HG03558 (cell line): ENCODE data around the gene SNRNP35.
"Not testable (repeated sequence)": the region's sequence is repeated elsewhere in the genome, so short reads cannot be mapped to it uniquely, and the experiment has no call there.

Source experiments
- ATAC-seq: cut with Tn5 transposase; IDR thresholded peaks from one replicate; pipeline ENCODE4 v1.9.1; 2021; ENCODE audit warnings: moderate number of reproducible peaks; ENCODE audit not compliant: unreplicated experiment; ENCODE audit errors: extremely low read depth

The SNRNP35 gene

GRCh38 chr12:123457980-123458779, at the start of gene SNRNP35:
SNRNP35 (plus strand) TSS chr12:123458139; CDS start chr12:123465541, 7,402 bp downstream.
- ATAC-seq = no peak

DNA sequence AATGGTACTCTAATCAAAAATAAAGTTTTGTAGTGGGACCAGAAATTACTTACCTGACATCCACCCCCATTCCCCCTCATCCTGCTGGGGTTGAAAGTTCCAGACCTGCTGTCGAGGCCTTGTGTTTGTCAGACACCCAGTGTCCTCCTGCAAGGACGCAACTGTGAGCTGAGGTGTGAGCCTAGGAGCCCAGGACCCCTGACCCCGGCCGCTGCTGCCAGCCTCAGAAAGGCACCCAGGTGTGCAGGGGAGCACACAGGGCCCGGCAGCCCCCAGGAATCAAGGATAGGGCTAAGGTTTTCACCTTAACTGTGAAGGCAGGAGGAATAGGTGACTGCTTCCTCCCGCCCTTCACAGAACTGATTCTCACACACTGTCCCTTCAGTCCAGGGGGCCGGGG, 49.3 kb upstream of the SNRNP35 start:
- ATAC-seq = not testable (repeated sequence)

GRCh38 chr12:123409284-123410040, 48.5 kb upstream of the SNRNP35 start:
- ATAC-seq = not testable (repeated sequence)

- no peak for ATAC-seq
Observed at GRCh38 chr12:123410041-123410412, 47.9 kb upstream of the SNRNP35 start.

DNA sequence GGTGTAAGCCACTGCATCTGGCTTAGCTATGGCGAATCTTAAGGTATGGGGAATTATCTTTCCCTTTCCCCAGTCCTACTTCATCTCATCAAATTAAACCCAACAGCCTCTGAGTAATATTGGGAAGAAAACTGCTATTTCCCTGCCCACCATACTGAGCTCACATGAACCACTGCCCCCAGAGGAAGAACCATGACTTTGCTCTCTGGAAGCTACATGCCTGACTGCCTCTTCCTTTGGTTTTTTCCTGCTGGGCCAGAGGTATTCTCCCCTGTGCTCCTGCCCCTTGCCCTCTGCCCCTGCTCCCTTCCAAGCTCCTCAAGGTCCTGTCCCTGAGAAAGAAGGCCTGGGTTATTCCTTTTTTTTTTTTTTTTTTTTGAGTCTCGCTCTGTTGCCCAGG, 36.6 kb upstream of the SNRNP35 start:
- ATAC-seq = no peak

DNA sequence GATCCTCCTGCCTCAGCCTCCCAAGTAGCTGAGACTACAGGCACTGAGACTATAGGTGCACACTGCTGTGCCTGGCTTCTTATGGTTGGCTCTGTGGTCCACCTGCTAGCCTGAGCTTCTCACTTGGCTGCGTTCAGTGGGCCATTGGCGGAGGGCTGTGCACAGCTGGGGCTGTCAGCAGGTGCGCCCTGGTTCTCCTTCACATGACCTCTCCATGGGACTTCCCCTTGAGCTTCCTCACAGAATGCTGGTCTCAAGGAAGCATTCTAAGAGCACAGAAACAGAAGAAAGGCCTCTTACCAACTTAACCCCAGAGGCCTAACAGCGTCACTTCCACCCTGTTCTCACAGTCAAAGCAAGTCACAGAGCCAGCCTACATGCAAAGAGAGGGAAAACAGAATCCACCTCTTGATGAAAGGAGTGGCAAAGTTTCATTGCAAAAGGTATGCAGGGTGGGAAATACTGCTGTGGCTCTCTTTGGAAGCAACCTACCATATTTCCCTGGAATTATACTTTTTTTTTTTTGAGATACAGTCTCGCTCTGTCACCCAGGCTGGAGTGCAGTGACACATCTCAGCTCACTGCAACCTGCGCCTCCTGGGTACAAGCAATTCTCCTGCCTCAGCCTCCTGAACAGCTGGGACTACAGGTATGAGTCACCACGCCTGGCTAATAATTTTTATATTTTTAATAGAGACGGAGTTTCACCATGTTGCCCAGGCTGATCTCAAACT, 30.7 kb upstream of the SNRNP35 start:
- ATAC-seq = peak; percentile 75

DNA sequence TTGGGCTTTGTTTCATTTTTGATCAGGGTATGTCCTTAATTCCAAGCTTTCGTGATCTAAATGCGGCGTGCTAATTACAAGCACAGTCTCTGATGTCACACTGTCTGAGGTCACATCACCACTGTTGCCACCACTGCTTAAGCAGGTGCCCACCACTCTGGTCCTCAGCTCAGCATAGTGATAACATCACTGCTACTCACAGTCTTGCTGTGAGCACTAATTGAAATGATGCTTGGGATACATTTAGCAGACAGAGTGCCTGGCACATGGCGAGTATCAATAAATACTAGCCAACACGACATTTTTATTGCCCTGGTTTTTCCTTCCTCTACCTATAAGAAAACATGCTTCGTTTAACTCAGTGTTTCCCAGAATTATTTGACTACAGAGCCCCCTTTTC, 29.3 kb upstream of the SNRNP35 start:
- ATAC-seq = no peak

GRCh38 chr12:123429101-123429500, 28.8 kb upstream of the SNRNP35 start:
- ATAC-seq = not testable (repeated sequence)

DNA sequence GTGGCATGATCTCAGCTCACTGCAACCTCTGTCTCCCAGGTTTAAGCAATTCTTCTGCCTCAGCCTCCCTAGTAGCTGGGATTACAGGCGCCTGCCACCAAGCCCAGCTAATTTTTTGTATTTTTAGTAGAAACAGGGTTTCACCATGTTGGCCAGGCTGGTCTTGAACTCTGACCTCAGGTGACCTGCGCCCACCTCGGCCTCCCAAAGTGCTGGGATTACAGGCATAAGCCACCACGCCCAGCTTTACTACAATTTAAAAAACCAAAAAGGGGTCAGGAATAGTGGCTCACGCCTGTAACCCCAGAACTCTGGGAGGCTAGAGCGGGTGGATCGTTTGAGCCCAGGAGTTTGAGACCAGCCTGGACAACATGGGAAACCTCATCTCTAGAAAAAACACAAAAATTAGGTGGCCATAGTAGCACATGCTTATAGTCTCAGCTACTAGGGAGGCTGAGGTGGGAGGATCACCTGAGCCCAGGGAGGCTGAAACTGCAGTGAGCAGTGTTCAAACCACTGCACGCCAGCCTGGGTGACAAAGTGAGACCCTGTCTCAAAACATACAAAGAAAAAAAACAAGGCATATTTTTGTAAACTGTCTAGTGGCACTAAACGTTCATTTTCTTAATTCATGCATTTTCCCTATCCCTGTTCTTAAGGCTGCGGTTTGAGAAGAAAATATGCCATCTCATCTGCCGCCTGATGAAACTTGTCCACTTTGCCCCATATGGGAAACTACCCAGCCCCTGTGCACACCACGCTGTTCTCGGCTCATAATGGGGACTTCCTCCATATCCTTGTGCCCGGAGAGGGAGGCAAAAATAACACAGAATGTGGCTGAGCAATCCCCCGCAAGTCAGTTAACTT, 25.8 kb upstream of the SNRNP35 start:
- ATAC-seq = not testable (repeated sequence)

DNA sequence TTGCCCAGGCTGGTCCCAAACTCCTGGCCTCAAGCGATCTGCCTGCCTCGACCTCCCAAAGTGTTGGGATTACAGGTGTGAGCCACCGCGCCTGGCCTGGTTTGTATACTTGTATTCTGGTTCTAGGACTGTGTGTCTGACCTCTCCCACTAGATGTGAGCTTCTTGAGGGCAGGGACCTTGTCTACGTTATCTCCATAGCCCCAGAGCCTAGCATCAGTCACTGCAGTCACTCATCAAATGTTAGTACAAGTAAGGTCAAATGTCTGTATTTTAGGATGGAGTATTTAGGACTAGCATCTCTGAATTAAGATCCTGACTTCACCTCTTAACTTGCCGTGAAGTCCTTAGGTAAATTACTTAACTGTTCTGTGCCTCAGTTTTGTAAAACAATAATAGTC, 24.3 kb upstream of the SNRNP35 start:
- no peak for ATAC-seq

- ATAC-seq = no peak
Observed at GRCh38 chr12:123435636-123436016, 22.3 kb upstream of the SNRNP35 start.

- peak; percentile 40 for ATAC-seq
Observed at GRCh38 chr12:123436017-123436964, 21.6 kb upstream of the SNRNP35 start, which contains the start of gene RILPL2. RILPL2 (minus strand) TSS chr12:123436684; CDS start chr12:123436420, 264 bp downstream.

GRCh38 chr12:123441523-123442164, 16.3 kb upstream of the SNRNP35 start:
- ATAC-seq = no peak

GRCh38 chr12:123442774-123443173, 15.2 kb upstream of the SNRNP35 start:
- ATAC-seq = no peak

GRCh38 chr12:123444092-123445026, 13.6 kb upstream of the SNRNP35 start:
- ATAC-seq = no peak

DNA sequence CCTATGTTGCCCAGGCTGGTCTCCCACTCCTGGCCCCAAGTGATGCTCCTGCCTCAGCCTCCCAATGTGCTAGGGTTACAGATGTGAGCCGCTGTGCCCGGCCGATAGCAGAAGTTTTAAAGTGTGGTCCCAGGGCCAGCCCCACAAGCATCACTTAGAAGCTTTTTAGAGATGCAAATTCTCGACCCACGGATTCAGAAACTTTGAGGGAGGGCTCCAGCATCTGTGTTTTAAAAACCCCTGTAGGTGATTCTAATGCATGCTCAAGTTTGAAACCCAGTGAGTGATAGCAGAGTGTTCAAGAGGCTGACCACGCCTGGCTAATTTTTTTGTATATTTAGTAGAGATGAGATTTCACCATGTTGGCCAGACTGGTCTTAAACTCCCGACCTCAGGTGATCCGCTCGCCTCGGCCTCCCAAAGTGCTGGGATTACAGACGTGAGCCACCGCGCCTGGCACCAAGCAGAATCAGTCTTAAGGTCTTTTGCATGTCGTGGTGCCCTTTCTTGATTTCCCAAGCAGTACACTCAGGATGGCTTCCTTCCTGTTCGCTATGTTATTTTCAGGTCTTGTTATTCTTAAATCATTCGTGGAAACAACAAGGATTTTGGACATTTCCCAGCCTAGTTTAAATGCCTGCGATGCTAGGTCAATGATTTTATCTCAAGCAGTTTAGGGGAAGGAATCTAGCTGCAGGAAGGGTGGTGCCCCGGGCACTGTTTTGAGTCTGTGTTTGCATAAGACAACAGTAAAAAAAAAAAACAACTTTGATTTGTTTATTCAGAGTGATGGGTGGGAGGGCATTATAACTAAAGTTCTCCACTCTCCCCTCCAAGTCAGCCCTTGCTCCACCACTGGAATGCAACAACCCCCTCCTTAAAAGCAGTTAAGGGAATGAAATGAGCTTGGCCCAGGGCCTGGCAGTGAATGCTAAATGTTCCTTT, 12.3 kb upstream of the SNRNP35 start:
- no peak for ATAC-seq
